Testis (tissue), 3 donors: Measurements from ENCODE around the gene S1PR2. TPM values are rescaled to one million over a fixed set of nuclear protein-coding genes. Genes with fewer than 3 reads are reported as not detected.
A peak's percentile ranks its signal among the peaks of the same experiment; 100 is the strongest.

Experiments used
- DNase-seq: peaks from one replicate; pipeline ENCODE4 v3.0.0-alpha.2; 2019
- H3K27ac ChIP-seq, 2 donors: fragments of 200-600 bp; sonication (generic); one replicate each; pipeline ENCODE4 v1.5.1; 2019
- H3K27me3 ChIP-seq: fragments of 200-600 bp; sonication (generic); one replicate; pipeline ENCODE4 v1.5.1; 2019
- H3K36me3 ChIP-seq: fragments of 200-600 bp; sonication (generic); one replicate; pipeline ENCODE4 v1.5.1; 2017; ENCODE audit warnings: low read depth; ENCODE audit errors: missing control alignments
- H3K4me1 ChIP-seq: fragments of 200-600 bp; sonication (generic); one replicate; pipeline ENCODE4 v1.5.1; 2019
- H3K4me3 ChIP-seq, 2 donors: fragments of 200-600 bp; sonication (generic); one replicate each; pipeline ENCODE4 v1.5.1; 2017 to 2019
- H3K9me3 ChIP-seq: fragments of 200-600 bp; sonication (generic); one replicate; pipeline ENCODE4 v1.5.1; 2017
- CTCF ChIP-seq, 3 experiments: fragments of 450-650 bp in 2 of 3; fragments of 200-600 bp in 1 of 3; sonication (generic) in 1 of 3; IDR thresholded peaks; one replicate each; pipeline ENCODE4 v1.5.1; 2016 to 2019; ENCODE audit warnings: antibody characterized with exemption in 3 of 3, mild to moderate bottlenecking in 2 of 3, moderate library complexity in 1 of 3
- POLR2A ChIP-seq: fragments of 450-650 bp; IDR thresholded peaks from one replicate; pipeline ENCODE4 v1.6.1; 2017; ENCODE audit warnings: antibody characterized with exemption, mild to moderate bottlenecking, moderate library complexity
- WGBS, 2 donors: methylation state at CpG; one replicate each; pipeline ENCODE4 v1.1.5; 2018; 5-methylcytosine and 5-hydroxymethylcytosine counted together
- intact Hi-C: fragments of 100-400 bp; cut with DNase I; formaldehyde crosslinking; loops from one replicate; pipeline ENCODE4 v1.15.1; 2023; ENCODE audit warnings: low total_unique reads
- polyA plus RNA-seq: library from polyadenylated mRNA; stranded (reverse); fragments of 350-450 nt; fragmentation: Illumina TruSeq; extraction: RNeasy Lipid Tissue Mini Kit (QIAGEN cat#74804); gene quantifications from one replicate; pipeline ENCODE4 v1.2.3, GENCODE V29; 2014; ENCODE audit warnings: low read depth, low replicate concordance; ENCODE audit not compliant: insufficient read depth
- total RNA-seq, 2 donors: library from RNA; depleted of rRNA; stranded (reverse); fragments of >200 nt; gene quantifications; one replicate each; pipeline ENCODE4 v1.2.3, GENCODE V29; 2016

S1PR2 gene
- total and polyA plus RNA-seq, 3 donors from 2014 or later: 8.7 to 13.7 (median 11.9) TPM

GRCh38 chr19:10231612-10232228 lies 589 bp upstream of the S1PR2 start:
- TF ChIP-seq POLR2A: no peak
- H3K9me3 ChIP-seq: no peaks in the 10 kb centered on the region
- no peaks in the 10 kb centered on the region for H3K36me3 ChIP-seq
- no peak for DNase-seq
- H3K27me3 ChIP-seq: no peaks in the 10 kb centered on the region
- WGBS, 2 donors: 62 to 68% methylated on average over 8 of the region's 8 CpGs
- H3K4me3 ChIP-seq: peak overlapping the region; percentile 86 to 89
- peaks cover 24% of the 10 kb centered on the region for H3K4me1 ChIP-seq
- peak overlapping the region in 1 of 2 donors; percentile 93 for H3K27ac ChIP-seq
- intact Hi-C loops: loop anchor here (10.0 kb wide), 1 partner anchor 297 kb away; the partner anchor contains the start of gene OLFM2

GRCh38 chr19:10230173-10230860 lies 814 bp downstream of the S1PR2 start:
- peak overlapping the region; percentile 86 to 89 for H3K4me3 ChIP-seq
- peaks cover 36% of the 10 kb centered on the region for H3K4me1 ChIP-seq
- intact Hi-C loops: loop anchor here (10.0 kb wide), 1 partner anchor 296 kb away; the partner anchor contains the start of gene OLFM2
- TF ChIP-seq CTCF (IDR thresholded peaks at IDR 0.05) (no peak), POLR2A (no peak)
- DNase-seq: peak; percentile 56
- 0% methylated on average over 1 to 70 of the region's 70 CpGs for WGBS, 2 donors
- H3K9me3 ChIP-seq: no peaks in the 10 kb centered on the region
- no peaks in the 10 kb centered on the region for H3K27me3 ChIP-seq
- peak overlapping the region; percentile 86 to 93 for H3K27ac ChIP-seq
- H3K36me3 ChIP-seq: no peaks in the 10 kb centered on the region

GRCh38 chr19:10228920-10229319 lies 2.2 kb downstream of the S1PR2 start:
- Histone ChIP-seq H3K36me3 (no peaks in the 10 kb centered on the region), H3K27ac (no peak overlapping the region), H3K9me3 (no peaks in the 10 kb centered on the region), H3K4me3 (no peak overlapping the region), H3K27me3 (no peaks in the 10 kb centered on the region), H3K4me1 (peaks cover 36% of the 10 kb centered on the region)
- 58 to 61% methylated on average over 2 of the region's 2 CpGs for WGBS, 2 donors
- intact Hi-C loops: no loop called here
- no peak for DNase-seq
- TF ChIP-seq CTCF (IDR thresholded peaks at IDR 0.05): peak in 2 of 3 experiments; percentile 6 to 31
- no peak for TF ChIP-seq POLR2A

- Histone ChIP-seq H3K27ac (peak overlapping the region; percentile 13 to 87), H3K4me3 (no peak overlapping the region), H3K4me1 (peaks cover 36% of the 10 kb centered on the region), H3K9me3 (no peaks in the 10 kb centered on the region), H3K27me3 (no peaks in the 10 kb centered on the region), H3K36me3 (no peaks in the 10 kb centered on the region)
- intact Hi-C loops: no loop called here
- 83 to 85% methylated on average over 5 of the region's 5 CpGs for WGBS, 2 donors
- DNase-seq: no peak
- TF ChIP-seq CTCF (IDR thresholded peaks at IDR 0.05): no peak
- TF ChIP-seq POLR2A: no peak
Measured at GRCh38 chr19:10228393-10228792, 2.7 kb downstream of the S1PR2 start.
